HFFc6 (cell line): ENCODE measurements around the gene PIGK. TPM values are rescaled to one million over a fixed set of nuclear protein-coding genes. Genes with fewer than 3 reads are reported as not detected.

Source experiments
- DNase-seq: peaks from one replicate; pipeline ENCODE4 v3.0.0-alpha.2; 2018
- H3K27ac Mint-ChIP-seq: 2 replicates; pipeline ENCODE4 v1.8.0; 2020; ENCODE audit warnings: mild to moderate bottlenecking, mixed read lengths
- H3K27me3 Mint-ChIP-seq: 2 replicates; pipeline ENCODE4 v1.8.0; 2021; ENCODE audit warnings: mild to moderate bottlenecking, moderate library complexity, mixed read lengths; ENCODE audit not compliant: insufficient read depth
- H3K36me3 Mint-ChIP-seq: 2 replicates; pipeline ENCODE4 v1.8.0; 2021; ENCODE audit warnings: low read depth, mixed read lengths
- H3K4me1 Mint-ChIP-seq: 2 replicates; pipeline ENCODE4 v1.8.0; 2020; ENCODE audit warnings: low read depth, mixed read lengths
- H3K4me3 Mint-ChIP-seq: 2 replicates; pipeline ENCODE4 v1.8.0; 2020; ENCODE audit warnings: mild to moderate bottlenecking, moderate library complexity, mixed read lengths
- H3K9me3 Mint-ChIP-seq: 2 replicates; pipeline ENCODE4 v1.8.0; 2020; ENCODE audit warnings: mild to moderate bottlenecking, mixed read lengths
- total RNA-seq, 6 experiments: library from RNA; stranded (reverse); fragmentation: NEBNext Ultra II Directional; extraction: Animal tissue kit (Norgen Biotek cat#: 25700); gene quantifications; 2 replicates in 1 of 6; 3 replicates in 5 of 6; pipeline ENCODE4 v1.2.3, GENCODE V29; 2021
- TF ChIP-seq, protein P1 (sequence below): fragments of 200-600 bp; sonication (generic); IDR thresholded peaks from 2 replicates; pipeline ENCODE4 v1.5.0; 2021; ENCODE audit warnings: antibody characterized with exemption, mild to moderate bottlenecking

The PIGK gene
- total RNA-seq, 6 experiments from 2014 or later, result 55.4 to 77.9 (median 65.5) TPM

DNA sequence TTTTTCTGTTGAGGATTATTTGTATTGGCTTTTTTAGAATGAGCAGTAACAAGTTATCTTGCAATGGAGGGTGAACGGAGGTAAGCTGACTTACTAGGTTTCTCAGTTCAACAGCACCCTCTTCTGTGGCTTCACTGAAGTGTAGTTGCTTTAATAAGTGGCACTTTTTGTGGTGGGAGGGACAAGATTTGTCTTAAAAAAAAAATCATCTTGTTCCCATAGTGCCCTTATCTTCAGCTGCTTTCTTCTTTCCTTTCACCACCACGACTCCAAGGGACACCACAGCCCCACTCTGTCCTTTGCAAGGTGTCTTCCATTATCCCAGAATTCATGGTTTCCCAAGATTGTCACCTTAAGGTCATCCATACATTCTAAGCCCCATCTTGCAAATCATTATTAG lies 92.9 kb downstream of the PIGK start:
- TF ChIP-seq, protein P1, sequence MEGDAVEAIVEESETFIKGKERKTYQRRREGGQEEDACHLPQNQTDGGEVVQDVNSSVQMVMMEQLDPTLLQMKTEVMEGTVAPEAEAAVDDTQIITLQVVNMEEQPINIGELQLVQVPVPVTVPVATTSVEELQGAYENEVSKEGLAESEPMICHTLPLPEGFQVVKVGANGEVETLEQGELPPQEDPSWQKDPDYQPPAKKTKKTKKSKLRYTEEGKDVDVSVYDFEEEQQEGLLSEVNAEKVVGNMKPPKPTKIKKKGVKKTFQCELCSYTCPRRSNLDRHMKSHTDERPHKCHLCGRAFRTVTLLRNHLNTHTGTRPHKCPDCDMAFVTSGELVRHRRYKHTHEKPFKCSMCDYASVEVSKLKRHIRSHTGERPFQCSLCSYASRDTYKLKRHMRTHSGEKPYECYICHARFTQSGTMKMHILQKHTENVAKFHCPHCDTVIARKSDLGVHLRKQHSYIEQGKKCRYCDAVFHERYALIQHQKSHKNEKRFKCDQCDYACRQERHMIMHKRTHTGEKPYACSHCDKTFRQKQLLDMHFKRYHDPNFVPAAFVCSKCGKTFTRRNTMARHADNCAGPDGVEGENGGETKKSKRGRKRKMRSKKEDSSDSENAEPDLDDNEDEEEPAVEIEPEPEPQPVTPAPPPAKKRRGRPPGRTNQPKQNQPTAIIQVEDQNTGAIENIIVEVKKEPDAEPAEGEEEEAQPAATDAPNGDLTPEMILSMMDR, result peak; percentile 77
- Mint-ChIP-seq H3K4me3 (no peak overlapping the region), H3K36me3 (no peaks in the 10 kb centered on the region), H3K27ac (no peak overlapping the region), H3K4me1 (peaks cover 9% of the 10 kb centered on the region), H3K9me3 (no peaks in the 10 kb centered on the region), H3K27me3 (no peaks in the 10 kb centered on the region)
- peak; percentile 69 for DNase-seq

DNA sequence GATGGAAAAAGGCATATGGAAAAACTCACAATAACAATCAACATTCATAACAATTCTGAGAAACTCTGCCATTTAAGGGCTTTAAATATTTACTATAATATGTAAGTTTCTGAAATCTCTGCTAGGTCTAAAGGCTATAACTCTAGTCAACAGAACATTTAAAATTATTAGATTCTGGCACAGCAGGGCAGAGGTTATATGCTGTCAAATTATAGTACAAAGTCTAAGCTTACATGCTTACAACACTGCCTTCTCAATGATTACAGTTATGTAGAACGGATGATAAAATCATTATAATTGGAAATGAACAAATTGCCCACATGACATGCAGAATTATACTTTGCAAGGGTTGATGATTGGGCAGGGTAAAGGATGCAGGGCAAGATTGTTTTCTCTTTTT lies 97.7 kb downstream of the PIGK start:
- H3K4me1 Mint-ChIP-seq, result peaks cover 9% of the 10 kb centered on the region
- no peak overlapping the region for H3K27ac Mint-ChIP-seq
- H3K36me3 Mint-ChIP-seq, result no peaks in the 10 kb centered on the region
- no peak overlapping the region for H3K4me3 Mint-ChIP-seq
- H3K9me3 Mint-ChIP-seq, result no peaks in the 10 kb centered on the region
- no peak for DNase-seq
- H3K27me3 Mint-ChIP-seq, result no peaks in the 10 kb centered on the region
- TF ChIP-seq, protein P1, result no peak

DNA sequence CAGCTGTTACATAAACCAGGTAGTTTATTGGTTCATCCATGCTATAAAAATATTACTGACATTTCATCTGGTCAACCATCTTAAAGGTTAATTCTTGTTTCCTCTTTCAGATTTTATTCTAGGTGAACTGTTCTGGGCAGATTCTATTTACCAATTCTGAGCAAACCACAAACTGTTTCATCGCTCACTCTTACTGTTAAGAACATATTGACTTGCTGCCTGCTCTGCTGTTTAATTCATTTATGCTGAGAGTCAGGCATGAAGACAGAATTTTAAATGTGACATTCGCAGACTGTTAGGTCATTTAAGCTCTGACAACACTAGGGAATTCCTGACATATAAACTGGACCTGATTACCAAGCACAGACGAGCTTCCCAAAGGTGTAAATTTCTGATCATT lies 98.3 kb downstream of the PIGK start:
- Mint-ChIP-seq H3K4me3 (no peak overlapping the region), H3K27me3 (no peaks in the 10 kb centered on the region), H3K27ac (no peak overlapping the region), H3K36me3 (no peaks in the 10 kb centered on the region), H3K4me1 (peaks cover 4% of the 10 kb centered on the region), H3K9me3 (no peaks in the 10 kb centered on the region)
- TF ChIP-seq, protein P1, result no peak
- DNase-seq, result no peak

DNA sequence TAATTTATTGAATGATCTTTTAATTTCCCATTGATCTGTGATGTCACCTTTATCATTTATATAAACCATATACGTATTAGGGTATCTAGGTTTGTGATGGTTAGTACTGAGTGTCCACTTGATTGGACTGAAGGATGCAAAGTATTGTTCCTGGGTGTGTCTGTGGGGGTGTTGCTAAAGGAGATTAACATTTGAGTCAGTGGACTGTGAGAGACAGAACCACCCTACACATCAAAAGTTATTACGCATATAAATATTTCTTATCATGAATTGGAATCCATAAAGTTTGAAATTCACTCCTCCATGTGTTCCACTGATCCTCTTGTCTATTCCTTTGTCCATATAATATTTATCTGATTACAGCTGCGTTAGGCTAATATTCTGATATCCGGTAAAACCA lies 100.5 kb downstream of the PIGK start:
- DNase-seq, result no peak
- Mint-ChIP-seq H3K9me3 (no peaks in the 10 kb centered on the region), H3K4me1 (no peaks in the 10 kb centered on the region), H3K27me3 (no peaks in the 10 kb centered on the region), H3K36me3 (no peaks in the 10 kb centered on the region), H3K27ac (no peak overlapping the region), H3K4me3 (no peak overlapping the region)
- TF ChIP-seq, protein P1, result no peak

DNA sequence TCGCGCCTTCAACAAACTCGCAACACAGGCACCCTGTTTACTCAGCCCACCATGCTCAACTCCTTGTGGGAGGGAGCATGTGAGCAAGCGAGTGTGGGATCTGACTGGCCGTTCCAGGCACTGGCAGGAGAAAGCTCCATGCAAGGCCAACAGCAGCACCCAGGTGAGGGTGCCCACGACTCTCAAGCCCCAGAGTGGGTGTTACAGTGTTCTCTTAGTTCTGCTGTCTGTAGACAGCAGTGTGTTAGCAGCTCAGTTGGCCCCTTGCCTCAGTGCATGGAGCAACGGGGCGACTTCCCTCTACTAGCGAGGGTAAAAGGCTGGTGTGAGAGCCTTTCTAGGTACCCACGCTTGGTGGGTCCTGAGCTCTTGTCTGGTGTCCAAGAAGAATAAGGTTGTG lies 114.6 kb downstream of the PIGK start:
- TF ChIP-seq, protein P1, result no peak
- no peak overlapping the region for H3K27ac Mint-ChIP-seq
- H3K27me3 Mint-ChIP-seq, result no peaks in the 10 kb centered on the region
- H3K36me3 Mint-ChIP-seq, result peaks cover 5% of the 10 kb centered on the region
- H3K4me3 Mint-ChIP-seq, result no peak overlapping the region
- peaks cover 11% of the 10 kb centered on the region for H3K4me1 Mint-ChIP-seq
- H3K9me3 Mint-ChIP-seq, result no peaks in the 10 kb centered on the region
- no peak for DNase-seq

DNA sequence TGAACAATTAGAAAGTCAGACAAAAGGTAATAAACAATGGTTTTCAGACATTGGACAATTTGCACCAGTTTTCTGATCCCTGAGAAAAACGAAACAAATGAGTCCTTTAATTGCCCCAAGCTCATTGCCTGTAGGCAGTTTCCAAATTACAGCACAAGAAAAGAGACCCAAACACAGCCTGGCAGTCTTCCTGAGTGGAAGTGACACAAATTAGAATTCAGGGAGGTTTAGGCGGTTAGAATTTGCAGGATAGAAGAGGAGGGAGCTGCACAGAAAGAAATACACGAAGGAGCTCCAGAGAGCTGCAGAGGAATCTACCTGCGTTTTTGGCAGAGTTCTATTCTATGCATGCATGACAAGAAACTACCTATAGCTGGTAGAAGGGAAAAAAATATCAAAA lies 115.7 kb downstream of the PIGK start:
- Mint-ChIP-seq H3K4me1 (peaks cover 11% of the 10 kb centered on the region), H3K27me3 (no peaks in the 10 kb centered on the region), H3K9me3 (no peaks in the 10 kb centered on the region), H3K4me3 (no peak overlapping the region), H3K27ac (no peak overlapping the region), H3K36me3 (peaks cover under 1% of the 10 kb centered on the region)
- TF ChIP-seq, protein P1, result no peak
- no peak for DNase-seq
